HCT116 (cell line): ENCODE data around the gene FRMD4A.

Experiments
- TF ChIP-seq, protein P1 (sequence below): IDR thresholded peaks from 2 replicates; pipeline ENCODE4 v1.6.1; 2012; ENCODE audit warnings: low read depth
- TF ChIP-seq, protein P2 (sequence below), 3 experiments: fragments of 200-600 bp in 1 of 3; sonication (generic) in 1 of 3; IDR thresholded peaks in 2 of 3; conservative IDR thresholded peaks in 1 of 3; 2 replicates each; pipeline ENCODE4 v1.5.1; 2012 to 2017; ENCODE audit warnings: low read depth in 2 of 3, low read length in 2 of 3, antibody characterized with exemption in 1 of 3, borderline replicate concordance in 1 of 3, control low read depth in 1 of 3, mild to moderate bottlenecking in 1 of 3, mixed read lengths in 1 of 3, mixed run types in 1 of 3, moderate library complexity in 1 of 3; ENCODE audit not compliant: insufficient read depth in 1 of 3
- TF ChIP-seq, protein P3 (sequence below): IDR thresholded peaks from 2 replicates; pipeline ENCODE4 v1.6.1; 2011; ENCODE audit warnings: mild to moderate bottlenecking, low read length, moderate library complexity; ENCODE audit not compliant: insufficient replicate concordance; ENCODE audit errors: extremely low read depth

DNA sequence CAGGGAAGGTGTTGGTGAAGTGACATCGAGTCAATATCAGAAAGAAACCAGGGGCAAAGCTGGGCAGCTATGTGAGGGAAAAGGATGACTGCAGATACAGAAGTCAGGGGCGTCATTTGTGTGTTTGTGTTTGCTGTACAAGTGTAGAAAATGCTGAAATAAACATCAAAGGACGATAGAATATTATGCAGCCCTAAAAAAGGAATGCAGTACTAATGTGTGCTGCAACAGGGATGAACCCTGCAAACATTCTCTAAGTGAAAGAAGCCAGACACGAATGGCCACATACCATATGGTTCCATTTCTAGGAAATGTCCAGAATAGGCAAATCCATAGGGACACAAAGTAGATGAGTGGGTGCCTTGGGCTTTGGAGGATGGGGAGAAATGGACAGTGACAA, 610.0 kb downstream of the FRMD4A start:
- TF ChIP-seq, protein P1, sequence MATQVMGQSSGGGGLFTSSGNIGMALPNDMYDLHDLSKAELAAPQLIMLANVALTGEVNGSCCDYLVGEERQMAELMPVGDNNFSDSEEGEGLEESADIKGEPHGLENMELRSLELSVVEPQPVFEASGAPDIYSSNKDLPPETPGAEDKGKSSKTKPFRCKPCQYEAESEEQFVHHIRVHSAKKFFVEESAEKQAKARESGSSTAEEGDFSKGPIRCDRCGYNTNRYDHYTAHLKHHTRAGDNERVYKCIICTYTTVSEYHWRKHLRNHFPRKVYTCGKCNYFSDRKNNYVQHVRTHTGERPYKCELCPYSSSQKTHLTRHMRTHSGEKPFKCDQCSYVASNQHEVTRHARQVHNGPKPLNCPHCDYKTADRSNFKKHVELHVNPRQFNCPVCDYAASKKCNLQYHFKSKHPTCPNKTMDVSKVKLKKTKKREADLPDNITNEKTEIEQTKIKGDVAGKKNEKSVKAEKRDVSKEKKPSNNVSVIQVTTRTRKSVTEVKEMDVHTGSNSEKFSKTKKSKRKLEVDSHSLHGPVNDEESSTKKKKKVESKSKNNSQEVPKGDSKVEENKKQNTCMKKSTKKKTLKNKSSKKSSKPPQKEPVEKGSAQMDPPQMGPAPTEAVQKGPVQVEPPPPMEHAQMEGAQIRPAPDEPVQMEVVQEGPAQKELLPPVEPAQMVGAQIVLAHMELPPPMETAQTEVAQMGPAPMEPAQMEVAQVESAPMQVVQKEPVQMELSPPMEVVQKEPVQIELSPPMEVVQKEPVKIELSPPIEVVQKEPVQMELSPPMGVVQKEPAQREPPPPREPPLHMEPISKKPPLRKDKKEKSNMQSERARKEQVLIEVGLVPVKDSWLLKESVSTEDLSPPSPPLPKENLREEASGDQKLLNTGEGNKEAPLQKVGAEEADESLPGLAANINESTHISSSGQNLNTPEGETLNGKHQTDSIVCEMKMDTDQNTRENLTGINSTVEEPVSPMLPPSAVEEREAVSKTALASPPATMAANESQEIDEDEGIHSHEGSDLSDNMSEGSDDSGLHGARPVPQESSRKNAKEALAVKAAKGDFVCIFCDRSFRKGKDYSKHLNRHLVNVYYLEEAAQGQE = no peak
- TF ChIP-seq, protein P2, sequence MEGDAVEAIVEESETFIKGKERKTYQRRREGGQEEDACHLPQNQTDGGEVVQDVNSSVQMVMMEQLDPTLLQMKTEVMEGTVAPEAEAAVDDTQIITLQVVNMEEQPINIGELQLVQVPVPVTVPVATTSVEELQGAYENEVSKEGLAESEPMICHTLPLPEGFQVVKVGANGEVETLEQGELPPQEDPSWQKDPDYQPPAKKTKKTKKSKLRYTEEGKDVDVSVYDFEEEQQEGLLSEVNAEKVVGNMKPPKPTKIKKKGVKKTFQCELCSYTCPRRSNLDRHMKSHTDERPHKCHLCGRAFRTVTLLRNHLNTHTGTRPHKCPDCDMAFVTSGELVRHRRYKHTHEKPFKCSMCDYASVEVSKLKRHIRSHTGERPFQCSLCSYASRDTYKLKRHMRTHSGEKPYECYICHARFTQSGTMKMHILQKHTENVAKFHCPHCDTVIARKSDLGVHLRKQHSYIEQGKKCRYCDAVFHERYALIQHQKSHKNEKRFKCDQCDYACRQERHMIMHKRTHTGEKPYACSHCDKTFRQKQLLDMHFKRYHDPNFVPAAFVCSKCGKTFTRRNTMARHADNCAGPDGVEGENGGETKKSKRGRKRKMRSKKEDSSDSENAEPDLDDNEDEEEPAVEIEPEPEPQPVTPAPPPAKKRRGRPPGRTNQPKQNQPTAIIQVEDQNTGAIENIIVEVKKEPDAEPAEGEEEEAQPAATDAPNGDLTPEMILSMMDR (IDR thresholded peaks at IDR 0.05 in 2 of 3, conservative IDR thresholded peaks at IDR 0.05 in 1 of 3; ENCODE audit: borderline replicate concordance in 1 of 3, insufficient read depth in 1 of 3, low read depth in 2 of 3, low read length in 2 of 3) = no peak
- TF ChIP-seq, protein P3, sequence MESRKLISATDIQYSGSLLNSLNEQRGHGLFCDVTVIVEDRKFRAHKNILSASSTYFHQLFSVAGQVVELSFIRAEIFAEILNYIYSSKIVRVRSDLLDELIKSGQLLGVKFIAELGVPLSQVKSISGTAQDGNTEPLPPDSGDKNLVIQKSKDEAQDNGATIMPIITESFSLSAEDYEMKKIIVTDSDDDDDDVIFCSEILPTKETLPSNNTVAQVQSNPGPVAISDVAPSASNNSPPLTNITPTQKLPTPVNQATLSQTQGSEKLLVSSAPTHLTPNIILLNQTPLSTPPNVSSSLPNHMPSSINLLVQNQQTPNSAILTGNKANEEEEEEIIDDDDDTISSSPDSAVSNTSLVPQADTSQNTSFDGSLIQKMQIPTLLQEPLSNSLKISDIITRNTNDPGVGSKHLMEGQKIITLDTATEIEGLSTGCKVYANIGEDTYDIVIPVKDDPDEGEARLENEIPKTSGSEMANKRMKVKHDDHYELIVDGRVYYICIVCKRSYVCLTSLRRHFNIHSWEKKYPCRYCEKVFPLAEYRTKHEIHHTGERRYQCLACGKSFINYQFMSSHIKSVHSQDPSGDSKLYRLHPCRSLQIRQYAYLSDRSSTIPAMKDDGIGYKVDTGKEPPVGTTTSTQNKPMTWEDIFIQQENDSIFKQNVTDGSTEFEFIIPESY = no peak
